ENCODE results near the gene DUS1L. TPM values are rescaled to one million over a fixed set of nuclear protein-coding genes. Genes with fewer than 3 reads are reported as not detected.

Gene DUS1L
- total RNA-seq, 2 donors from 2014 or later: 77.3 to 88.9 TPM

DNA sequence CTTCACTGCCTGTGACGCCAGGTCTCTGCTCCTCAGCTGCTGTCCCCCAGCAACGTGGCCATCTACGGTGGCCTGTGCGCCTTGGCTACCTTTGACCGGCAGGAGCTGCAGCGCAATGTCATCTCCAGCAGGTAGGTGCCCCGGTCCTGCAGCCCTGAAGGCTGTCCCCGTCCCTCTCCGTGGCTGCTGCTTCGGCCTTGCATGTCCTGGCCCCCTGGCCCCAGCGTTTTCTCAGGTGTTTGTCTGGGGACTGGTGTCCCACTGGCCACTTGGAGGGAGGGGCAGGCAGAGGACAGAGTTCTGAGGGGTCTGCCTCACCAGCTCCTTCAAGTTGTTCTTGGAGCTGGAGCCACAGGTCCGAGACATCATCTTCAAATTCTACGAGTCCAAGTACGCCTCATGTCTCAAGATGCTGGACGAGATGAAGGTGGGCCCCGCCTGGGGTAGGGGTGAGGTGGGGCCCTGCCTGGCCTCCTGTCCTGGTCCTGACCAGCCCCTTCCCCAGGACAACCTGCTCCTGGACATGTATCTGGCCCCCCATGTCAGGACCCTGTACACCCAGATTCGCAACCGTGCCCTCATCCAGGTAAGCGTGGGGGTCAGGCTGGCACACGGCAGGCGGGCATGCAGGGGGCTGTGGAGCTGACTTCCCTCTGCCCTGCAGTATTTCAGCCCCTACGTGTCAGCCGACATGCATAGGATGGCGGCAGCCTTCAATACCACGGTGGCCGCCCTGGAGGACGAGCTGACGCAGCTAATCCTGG, 9.5 kb downstream of the DUS1L start:
- Histone ChIP-seq H3K27ac (no peak overlapping the region), H3K4me3 (no peak overlapping the region), H3K4me1 (ENCODE audit: control insufficient read depth in 1 of 2, low read depth in 2 of 2) (peaks cover 9 to 19% of the 10 kb centered on the region in 2 donors), H3K27me3 (replicated peaks; ENCODE audit: insufficient read depth) (no peaks in the 10 kb centered on the region), H3K36me3 (peaks cover 50% of the 10 kb centered on the region), H3K9me3 (no peaks in the 10 kb centered on the region)
- DNase-seq (ENCODE audit: low spot score): no peak
- TF ChIP-seq, protein P1, sequence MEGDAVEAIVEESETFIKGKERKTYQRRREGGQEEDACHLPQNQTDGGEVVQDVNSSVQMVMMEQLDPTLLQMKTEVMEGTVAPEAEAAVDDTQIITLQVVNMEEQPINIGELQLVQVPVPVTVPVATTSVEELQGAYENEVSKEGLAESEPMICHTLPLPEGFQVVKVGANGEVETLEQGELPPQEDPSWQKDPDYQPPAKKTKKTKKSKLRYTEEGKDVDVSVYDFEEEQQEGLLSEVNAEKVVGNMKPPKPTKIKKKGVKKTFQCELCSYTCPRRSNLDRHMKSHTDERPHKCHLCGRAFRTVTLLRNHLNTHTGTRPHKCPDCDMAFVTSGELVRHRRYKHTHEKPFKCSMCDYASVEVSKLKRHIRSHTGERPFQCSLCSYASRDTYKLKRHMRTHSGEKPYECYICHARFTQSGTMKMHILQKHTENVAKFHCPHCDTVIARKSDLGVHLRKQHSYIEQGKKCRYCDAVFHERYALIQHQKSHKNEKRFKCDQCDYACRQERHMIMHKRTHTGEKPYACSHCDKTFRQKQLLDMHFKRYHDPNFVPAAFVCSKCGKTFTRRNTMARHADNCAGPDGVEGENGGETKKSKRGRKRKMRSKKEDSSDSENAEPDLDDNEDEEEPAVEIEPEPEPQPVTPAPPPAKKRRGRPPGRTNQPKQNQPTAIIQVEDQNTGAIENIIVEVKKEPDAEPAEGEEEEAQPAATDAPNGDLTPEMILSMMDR (IDR thresholded peaks at IDR 0.05): no peak
- no peak for ATAC-seq (ENCODE audit: insufficient number of reproducible peaks, low FRiP score, low read depth)

DNA sequence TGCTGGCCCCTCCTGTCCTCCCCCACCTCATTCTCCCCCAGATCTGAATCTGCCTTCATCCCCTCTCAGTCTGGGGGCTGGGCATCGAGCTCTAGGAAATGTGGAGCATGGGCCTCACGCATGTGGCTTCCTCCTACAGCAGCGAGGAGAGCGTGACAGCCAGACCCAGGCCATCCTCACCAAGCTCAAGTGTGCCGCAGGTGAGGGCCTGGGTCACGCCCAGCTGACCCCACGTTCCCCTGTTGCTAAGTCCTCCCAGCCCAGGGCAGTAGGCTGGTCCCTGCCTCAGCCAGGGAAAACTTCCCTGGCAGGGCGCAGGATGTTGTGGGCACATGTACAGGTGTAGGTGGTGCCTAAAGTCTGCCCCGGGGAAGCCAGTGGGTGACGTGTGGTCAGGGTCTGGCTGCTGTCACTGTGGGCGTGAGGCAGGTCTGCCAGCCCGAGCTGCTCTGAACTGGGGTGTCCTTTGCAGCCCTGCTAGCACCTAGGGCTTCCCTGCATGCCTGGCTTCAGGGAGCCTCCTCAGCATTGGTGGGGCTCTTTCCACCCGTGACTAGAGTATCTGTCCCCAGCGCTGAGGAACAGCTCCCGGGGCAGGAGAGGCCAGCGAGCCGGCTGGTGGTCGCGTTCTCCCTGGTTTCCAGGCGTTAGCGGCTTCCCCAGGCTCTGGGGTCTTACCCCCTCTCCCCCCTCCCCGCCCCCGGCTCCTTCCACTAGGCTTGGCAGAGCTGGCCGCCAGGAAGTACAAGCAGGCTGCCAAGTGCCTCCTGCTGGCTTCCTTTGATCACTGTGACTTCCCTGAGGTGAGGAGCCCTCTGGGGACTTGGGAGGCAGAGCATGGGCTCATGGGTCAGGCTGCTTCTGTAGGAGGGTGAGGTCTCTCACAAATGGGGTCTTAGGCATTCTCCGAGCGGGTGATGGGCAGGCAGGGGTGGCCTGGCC, 10.3 kb downstream of the DUS1L start:
- Histone ChIP-seq H3K27ac (no peak overlapping the region), H3K4me3 (no peak overlapping the region), H3K4me1 (ENCODE audit: control insufficient read depth in 1 of 2, low read depth in 2 of 2) (peaks cover 9 to 28% of the 10 kb centered on the region in 2 donors), H3K27me3 (replicated peaks; ENCODE audit: insufficient read depth) (no peaks in the 10 kb centered on the region), H3K9me3 (no peaks in the 10 kb centered on the region), H3K36me3 (peaks cover 43% of the 10 kb centered on the region)
- no peak for ATAC-seq (ENCODE audit: insufficient number of reproducible peaks, low FRiP score, low read depth)
- TF ChIP-seq, protein P1 (IDR thresholded peaks at IDR 0.05): no peak
- no peak for DNase-seq (ENCODE audit: low spot score)

DNA sequence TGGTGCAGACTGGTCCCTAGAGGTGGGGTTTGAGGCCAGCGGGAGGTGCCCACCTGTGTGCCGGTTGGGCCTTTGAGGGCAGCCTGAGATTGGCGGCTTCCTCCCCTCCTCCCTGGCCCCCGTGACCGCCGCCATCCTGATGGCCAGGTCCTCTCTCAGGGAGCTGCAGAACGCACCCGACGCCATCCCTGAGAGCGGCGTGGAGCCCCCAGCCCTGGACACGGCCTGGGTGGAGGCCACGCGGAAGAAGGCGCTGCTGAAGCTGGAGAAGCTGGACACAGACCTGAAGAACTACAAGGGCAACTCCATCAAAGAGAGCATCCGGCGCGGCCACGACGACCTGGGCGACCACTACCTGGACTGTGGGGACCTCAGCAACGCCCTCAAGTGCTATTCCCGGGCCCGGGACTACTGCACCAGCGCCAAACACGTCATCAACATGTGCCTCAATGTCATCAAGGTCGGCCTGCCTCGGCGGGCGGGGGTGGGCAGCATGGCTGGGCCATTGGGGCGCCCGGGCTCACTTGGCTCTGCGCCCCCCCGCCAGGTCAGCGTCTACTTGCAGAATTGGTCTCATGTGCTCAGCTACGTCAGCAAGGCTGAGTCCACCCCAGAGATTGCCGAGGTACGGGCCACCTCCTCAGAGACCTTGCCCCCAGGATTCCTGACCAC, 11.1 kb downstream of the DUS1L start:
- H3K27ac ChIP-seq: no peak overlapping the region
- TF ChIP-seq, protein P1 (IDR thresholded peaks at IDR 0.05): no peak
- DNase-seq (ENCODE audit: low spot score): no peak
- no peaks in the 10 kb centered on the region for H3K9me3 ChIP-seq
- no peak for ATAC-seq (ENCODE audit: insufficient number of reproducible peaks, low FRiP score, low read depth)
- no peak overlapping the region for H3K4me3 ChIP-seq
- peaks cover 9 to 36% of the 10 kb centered on the region in 2 donors for H3K4me1 ChIP-seq (ENCODE audit: control insufficient read depth in 1 of 2, low read depth in 2 of 2)
- peaks cover 39% of the 10 kb centered on the region for H3K36me3 ChIP-seq
- H3K27me3 ChIP-seq (replicated peaks; ENCODE audit: insufficient read depth): no peaks in the 10 kb centered on the region

DNA sequence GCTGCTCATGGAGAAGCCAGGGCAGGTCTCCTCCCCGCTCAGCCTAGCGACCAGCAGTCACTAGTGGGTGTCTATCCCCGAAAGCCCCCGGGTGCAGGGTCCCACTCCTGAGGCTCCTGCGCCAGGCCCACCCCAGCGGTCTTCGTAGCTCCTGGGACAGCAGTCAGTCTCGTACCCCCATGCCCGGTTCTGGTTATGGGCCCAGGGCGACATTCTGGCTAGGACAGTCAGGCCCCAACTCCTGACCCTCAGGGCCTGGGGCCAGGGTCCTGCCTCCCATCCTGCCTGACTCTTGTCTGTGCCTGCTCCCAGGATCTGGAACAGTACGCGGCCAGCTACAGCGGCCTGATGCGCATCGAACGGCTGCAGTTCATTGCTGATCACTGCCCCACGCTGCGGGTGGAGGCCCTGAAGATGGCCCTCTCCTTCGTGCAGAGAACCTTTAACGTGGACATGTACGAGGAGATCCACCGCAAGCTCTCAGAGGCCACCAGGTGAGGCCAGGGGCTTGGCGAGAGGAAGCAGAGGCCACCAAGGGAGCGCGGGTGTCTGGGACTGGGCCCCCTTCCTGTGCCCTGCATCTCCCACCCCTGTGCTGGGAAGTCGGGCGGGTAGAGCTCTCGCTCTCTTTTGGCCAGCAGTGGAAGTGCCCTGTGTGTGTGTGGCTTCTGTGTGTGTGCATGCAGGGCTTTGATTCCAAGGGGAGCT, 11.9 kb downstream of the DUS1L start:
- peaks cover 46% of the 10 kb centered on the region for H3K36me3 ChIP-seq
- peaks cover 9 to 38% of the 10 kb centered on the region in 2 donors for H3K4me1 ChIP-seq (ENCODE audit: control insufficient read depth in 1 of 2, low read depth in 2 of 2)
- no peak overlapping the region for H3K4me3 ChIP-seq

More for the DNA sequence above, 11.9 kb downstream of the DUS1L start:
- H3K27ac ChIP-seq: no peak overlapping the region
- DNase-seq (ENCODE audit: low spot score) (no peak), ATAC-seq (ENCODE audit: insufficient number of reproducible peaks, low FRiP score, low read depth) (no peak)
- TF ChIP-seq, protein P1 (IDR thresholded peaks at IDR 0.05): no peak
- no peaks in the 10 kb centered on the region for H3K9me3 ChIP-seq
- H3K27me3 ChIP-seq (replicated peaks; ENCODE audit: insufficient read depth): no peaks in the 10 kb centered on the region
